DOHH2 (cell line): ENCODE data around the gene MTRFR.

Source experiments
- EZH2phosphoT487 ChIP-seq: fragments of 200-600 bp; sonication (generic); IDR thresholded peaks from 2 replicates; pipeline ENCODE4 v1.6.1; 2017; ENCODE audit warnings: borderline replicate concordance, mild to moderate bottlenecking, antibody characterized with exemption, low read length, moderate library complexity, mixed read lengths
- TF ChIP-seq, protein P1 (sequence below): fragments of 200-600 bp; sonication (generic); IDR thresholded peaks from one replicate; pipeline ENCODE4 v1.5.1; 2014; ENCODE audit warnings: antibody characterized with exemption, mild to moderate bottlenecking, low read depth, low read length; ENCODE audit not compliant: poor library complexity, severe bottlenecking

GRCh38 chr12:123264642-123265041 is 31.4 kb downstream of the MTRFR start:
- TF ChIP-seq, protein P1, sequence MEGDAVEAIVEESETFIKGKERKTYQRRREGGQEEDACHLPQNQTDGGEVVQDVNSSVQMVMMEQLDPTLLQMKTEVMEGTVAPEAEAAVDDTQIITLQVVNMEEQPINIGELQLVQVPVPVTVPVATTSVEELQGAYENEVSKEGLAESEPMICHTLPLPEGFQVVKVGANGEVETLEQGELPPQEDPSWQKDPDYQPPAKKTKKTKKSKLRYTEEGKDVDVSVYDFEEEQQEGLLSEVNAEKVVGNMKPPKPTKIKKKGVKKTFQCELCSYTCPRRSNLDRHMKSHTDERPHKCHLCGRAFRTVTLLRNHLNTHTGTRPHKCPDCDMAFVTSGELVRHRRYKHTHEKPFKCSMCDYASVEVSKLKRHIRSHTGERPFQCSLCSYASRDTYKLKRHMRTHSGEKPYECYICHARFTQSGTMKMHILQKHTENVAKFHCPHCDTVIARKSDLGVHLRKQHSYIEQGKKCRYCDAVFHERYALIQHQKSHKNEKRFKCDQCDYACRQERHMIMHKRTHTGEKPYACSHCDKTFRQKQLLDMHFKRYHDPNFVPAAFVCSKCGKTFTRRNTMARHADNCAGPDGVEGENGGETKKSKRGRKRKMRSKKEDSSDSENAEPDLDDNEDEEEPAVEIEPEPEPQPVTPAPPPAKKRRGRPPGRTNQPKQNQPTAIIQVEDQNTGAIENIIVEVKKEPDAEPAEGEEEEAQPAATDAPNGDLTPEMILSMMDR, result peak; percentile 32
- no peak for TF ChIP-seq EZH2phosphoT487
